Suppressor macrophage treated with lipopolysaccharide for 4 hours (primary cell): ENCODE results near the gene FANCG.

ENCODE experiments used
- DNase-seq: peaks from one replicate; pipeline ENCODE4 v3.0.0-alpha.2; 2020

FANCG gene

DNA sequence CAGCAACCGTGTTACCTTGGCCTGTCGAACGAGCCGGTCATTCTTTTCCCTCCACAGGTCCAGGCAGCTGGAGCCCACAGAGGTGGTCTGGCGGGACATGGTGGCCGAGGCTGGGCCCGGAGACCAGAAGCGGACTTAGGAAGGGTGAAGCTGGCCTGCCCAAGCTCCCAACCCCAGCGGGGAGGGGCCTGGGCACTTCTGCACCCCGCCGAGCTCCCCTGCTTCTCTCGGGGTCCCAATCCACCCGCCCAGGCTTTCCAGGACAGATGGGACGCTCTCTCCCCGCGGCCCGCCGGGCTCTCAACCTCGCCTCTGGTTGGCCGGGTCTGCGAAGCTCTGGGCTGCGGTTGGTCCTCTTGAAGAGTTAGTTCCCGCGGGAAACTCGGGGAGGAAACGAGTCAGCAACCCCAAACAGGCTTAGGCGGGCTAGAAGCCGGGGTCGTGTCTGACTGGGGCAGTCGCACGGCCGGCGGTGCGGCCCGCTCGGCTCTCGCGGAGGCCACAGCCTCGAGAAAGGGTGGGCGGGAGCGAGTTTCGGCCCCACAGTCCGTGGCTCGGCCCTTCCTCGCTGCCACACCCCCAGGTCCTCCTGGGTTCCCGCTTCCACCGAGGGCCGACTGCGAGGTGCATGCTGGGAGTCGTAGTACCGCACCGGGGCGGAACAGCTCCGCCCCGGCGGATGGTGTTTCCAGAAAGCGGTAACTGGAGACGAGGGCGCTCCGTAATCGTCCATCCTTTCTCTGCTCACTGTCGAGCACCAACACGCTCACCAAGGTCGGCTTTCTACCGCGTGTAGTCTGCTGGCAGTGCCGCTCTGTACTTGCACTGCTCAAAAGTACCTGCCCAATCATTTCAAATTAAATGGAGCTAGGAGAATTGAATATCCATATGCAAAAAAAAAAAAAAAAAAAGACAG lies at the start of gene FANCG:
FANCG (minus strand) TSS at position 517 of the 916 bp plus-strand sequence; CDS start at position 99, 418 bp downstream.
- DNase-seq, result peak; percentile 91

DNA sequence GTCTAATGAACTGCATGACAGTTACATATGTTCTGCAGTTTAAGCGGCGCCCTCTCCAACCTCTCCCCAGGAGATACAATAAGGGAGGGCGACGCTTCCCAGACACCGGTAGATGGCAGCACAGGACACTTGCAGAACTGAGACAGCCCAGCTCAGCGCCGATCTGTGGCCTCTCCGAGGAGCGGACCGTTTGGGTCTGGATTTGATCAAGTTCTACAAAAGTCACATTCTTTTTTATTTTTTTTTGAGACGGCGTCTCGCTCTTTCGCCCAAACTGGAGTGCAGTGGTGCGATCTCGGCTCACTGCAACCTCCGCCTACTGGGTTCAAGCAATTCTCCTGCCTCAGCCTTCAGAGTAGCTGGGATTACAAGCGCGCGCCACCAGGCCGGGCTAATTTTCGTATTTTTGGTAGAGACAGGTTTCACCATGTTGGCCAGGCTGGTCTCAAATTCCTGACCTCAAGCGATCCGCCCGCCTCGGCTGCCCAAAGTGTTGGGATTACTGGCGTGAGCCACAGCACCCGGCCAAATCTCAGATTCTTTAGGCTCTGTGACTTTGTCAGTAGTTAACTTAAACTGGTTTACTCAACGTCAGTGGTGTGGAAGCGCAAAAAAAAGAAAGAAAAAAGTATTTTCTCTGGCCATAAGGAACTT lies 37.3 kb upstream of the FANCG start:
- DNase-seq, result peak; percentile 96

DNA sequence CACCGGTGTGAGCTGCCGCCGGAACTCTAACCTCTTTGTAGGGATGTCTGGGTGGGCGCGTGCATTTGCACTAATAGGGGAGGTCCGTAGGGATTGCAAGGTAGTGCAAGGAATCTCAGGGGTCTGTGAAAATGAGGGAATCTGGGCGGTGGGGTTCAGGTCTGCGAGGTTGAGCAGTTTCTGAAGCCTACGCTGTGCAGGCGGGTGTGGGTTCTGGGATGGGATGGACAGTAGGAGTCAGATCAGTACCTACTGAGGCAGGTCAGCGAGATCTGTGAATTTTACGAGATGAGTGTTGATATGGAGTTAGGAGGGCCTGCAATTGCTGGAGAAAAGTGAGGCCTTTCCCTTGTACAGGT lies 36.8 kb upstream of the FANCG start:
- no peak for DNase-seq

DNA sequence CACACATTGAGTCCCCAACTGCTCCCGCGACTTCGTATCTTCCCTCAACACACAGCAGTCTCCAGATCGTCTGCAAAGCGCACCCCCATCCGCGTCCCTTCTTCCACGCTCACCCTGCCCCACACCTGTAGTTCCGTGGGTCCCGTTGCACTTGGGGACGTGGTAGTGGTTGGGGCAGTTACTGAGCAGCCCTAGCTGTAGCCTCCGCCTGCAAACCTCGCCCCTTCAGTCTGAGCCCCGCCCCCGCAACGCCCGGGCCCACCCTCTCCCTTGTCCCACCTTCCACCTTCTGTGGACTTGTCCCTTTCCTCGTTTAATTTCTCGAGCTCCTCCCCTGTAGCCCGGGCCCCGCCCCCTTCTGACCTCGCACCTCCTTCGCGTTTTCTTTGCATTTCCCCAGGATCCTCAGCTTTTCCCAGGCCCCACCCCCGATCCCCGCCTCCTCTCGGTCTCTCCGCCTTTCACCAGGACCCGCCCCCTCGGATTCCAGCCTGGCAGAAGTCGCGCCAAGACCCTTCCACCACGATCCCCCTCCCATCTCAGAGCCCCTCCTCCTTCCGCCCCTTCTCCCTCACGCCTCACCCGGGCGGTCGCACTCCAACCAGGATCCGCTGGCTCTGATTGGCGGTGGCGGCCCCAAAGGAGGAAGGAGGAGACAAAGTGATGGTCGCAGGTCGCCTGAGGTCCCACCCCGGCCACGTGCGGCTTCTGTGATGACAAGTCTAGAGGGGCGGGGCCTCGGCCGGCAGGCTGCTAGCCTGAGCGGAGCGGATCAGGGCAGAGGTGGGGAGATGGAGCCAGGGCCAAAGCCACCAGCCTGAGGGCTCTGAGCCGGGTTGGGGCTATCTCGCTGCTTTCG lies 36.2 kb upstream of the FANCG start, which contains the start of gene ATOSB:
ATOSB (minus strand) TSS at position 183 of the 859 bp plus-strand sequence. CDS start 7,588 bp downstream, outside the sequence.
- peak; percentile 97 for DNase-seq

DNA sequence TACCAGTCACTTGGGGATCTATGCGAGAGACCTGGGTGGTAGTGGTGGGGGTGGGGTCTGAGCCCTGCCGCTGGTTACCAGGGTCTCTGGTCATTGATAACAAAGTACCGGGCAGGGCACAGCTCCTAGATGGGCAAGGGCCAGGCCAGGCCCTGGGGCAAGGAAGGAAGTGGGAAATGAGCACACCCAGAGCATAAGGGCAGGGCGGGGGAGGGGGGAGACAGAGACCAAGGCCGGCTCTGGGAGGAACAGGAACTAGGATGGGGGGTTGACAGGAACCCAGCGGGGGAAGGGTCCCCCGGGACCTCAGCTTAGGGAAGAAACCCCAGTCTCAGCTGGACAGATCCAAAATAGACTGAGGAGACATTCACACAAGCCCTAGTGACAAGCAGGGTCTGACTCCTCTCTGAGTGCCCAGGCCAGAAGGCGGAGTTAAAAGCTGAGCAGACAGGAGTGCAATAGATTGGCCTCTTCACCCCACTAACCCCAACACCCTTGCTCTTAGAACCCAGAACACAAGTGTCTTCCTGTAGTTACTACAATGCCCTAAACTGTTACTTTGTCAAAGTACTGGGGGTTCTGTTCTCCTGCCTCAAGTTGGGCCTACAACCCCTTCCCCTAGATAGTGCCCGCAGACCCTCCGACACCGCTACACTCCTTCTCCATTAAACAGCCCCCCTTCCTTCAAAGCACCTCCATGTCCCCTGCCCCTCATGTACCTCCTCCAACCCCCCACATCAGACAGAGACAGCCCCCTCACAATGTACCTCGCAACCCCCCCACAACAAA lies 35.3 kb upstream of the FANCG start:
- DNase-seq, result peak; percentile 80

DNA sequence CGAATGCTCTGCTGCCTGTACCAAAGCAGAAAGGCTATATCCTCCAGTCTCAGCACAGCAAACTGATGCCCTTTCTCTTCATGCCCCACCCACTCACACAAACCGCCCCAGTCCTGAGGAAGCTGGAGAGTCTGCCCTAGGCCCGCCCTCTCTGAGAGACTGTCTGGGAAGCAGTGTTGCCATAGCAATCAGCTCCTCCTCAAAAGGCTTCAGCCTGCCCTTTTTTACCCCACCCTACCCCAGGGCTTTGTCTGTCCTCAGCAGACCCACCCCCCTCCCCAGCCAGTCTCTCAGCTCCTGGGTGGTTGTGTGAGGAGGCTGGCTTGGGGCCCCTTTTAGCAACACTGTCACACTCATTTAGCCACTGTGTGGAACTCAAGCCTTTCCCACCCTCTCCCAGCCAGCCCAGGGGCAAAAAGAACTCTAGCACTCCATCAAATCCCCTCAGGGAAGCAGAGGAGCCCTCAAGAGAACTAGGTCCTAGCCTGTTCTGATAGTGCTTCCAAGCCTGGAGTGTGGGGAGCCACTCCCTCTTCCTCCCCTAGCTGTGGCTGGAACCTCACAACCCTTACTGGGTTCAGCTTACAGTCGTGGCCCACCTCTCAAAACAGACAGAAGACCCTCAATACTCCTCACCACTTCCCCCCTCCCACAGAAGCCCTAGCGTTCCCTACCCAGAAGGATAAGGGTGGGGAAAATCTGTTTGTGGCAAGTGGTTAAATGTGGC lies 34.5 kb upstream of the FANCG start:
- DNase-seq, result peak; percentile 94

DNA sequence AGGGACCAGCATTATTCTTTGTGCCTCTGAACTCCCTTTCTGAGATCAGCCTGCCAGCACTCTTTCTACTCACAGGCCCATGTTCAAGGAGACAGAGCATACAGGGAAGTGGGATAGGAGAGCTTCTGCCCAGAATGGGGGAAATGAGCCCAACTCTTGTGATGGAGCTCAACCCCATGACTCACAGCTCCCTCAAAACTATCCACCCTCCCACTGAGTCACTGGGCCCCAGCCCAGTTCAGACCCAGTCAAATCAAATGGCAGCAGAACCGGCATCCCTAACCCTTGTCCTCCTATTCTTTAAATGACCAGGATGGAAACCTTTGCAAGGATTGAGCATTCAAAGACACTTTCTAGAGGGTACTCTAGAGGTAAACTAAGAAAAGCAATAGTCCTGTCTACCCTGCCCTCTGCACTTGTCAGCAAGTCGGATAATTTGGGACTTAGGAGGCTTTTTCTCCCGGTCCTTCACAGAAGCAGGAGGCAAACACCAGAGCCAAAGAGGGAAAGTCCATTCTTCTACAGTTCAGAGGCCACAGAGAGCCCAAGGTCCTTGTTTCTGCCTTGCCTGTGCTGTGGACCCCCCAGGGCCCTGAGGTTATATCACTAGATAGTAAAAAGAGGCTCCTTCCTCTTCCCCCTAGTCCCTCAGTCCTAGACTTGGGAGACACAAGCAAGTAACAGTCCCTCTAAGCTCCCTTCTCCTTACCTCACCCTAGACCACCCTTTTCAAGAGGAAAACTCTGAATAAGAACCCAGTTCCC lies 32.7 kb upstream of the FANCG start:
- peak; percentile 90 for DNase-seq

DNA sequence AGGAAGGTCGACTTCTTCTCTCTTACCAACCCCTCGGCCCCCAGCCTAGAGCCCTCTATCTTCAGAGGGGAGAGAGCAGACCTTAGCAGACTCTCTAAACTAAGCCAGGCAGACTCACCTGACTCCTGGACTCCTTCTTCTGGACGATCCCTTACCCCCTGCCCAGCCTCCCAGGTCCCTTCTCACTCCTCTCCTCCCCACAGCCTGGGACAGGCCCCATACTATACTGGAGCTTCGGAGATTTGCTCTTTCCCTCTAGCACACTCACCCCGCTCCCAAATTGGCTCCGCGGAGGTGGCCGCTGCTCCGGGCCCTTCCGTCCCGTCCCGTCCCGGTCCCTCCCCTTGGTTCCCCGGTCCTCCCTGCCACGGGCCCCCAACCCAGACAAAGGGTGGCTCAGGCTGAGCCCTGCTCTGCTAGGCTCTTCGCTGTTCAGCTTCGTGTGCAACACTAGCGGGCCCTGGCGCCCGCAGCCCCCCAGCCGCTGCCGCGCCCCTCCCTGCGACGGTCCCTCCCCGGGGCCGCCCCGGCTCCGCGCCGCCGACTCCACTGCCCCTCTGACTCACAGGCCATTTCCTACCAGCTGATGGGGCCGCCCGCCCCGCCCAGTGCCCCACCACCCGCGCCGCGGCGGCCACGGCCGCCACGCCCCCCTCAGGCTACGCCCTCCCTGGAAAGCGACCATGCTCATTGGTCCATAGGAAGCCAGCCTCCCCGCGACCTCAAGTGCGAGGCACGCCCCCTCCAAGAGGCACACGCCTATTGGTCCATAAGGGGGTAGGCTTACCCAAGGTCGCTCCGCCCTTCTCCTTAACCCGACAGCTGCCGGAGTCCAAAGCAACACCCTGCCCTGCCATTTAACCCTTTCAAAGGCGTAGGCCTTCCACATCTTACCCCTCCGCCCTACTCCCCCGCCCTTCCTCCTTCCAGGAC lies 31.5 kb upstream of the FANCG start:
- peak; percentile 99 for DNase-seq

DNA sequence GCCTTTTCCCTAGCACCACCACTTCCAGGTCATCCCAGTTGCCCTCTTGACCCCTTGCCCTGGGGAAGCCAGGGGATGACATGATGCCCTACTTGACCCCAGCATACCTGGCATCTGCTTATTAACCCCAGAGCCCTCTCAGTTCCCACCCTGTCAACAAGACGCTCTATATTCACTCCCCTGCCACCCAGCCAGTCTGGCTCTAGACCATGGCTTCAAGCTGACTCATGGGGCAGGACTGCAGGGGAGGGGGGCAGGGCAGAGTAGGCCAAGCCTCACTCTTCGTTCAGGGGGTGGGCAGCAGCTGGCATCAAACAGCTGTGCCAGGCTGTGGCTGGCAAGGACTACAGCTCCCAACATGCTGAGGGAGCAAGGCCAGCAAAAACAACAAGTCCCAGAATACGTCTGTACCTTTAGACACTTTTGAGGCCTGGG lies 30.6 kb upstream of the FANCG start:
- peak; percentile 9 for DNase-seq

DNA sequence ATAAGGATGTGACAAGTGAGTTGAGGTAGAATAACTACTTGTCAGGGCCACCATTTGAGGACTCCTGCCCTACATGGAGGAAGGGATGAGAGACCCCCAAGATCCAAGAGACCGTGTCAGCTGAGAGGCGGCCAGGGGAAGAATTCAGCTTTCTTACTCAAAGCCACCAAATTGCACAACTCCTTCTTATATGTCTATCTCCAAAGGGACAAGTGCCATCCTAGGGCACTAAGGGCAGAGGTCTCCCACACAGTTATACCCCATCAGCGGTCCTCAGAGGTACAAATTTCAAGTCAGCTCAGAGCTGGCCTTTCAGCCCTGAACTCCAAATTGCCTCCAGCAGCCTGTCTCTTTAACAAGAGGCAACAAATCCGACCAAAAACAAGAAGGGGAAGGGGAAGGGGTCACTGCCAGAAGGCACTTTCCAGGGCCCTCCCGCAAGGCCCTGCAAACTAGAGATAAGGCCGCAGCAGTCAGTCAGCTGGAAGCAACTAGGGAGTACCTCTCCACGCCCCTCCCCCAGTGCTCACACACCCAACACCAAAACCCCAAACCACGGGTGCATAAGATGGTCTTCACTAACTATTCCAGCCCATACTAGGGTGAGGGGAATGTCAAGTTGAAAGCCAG lies 29.3 kb upstream of the FANCG start:
- no peak for DNase-seq

DNA sequence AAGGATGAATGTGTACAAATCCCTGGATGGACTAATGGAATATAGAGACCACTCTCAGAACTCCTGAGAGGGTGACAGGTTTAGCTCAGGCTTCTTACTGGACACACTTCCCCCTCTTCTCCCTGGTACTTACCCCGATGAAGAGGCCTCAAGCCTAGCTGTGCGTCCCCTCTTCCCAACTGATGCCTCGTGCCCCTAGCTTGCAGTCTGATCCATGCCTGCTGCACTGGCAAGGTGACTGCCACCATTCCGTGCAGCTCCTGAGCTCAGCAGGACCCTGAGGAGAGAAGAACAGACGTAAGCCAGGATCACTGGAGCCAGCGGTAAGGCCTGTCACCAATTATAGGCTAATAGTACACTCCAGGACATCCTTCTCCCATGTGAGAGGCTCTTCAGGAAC lies 28.7 kb upstream of the FANCG start:
- no peak for DNase-seq

DNA sequence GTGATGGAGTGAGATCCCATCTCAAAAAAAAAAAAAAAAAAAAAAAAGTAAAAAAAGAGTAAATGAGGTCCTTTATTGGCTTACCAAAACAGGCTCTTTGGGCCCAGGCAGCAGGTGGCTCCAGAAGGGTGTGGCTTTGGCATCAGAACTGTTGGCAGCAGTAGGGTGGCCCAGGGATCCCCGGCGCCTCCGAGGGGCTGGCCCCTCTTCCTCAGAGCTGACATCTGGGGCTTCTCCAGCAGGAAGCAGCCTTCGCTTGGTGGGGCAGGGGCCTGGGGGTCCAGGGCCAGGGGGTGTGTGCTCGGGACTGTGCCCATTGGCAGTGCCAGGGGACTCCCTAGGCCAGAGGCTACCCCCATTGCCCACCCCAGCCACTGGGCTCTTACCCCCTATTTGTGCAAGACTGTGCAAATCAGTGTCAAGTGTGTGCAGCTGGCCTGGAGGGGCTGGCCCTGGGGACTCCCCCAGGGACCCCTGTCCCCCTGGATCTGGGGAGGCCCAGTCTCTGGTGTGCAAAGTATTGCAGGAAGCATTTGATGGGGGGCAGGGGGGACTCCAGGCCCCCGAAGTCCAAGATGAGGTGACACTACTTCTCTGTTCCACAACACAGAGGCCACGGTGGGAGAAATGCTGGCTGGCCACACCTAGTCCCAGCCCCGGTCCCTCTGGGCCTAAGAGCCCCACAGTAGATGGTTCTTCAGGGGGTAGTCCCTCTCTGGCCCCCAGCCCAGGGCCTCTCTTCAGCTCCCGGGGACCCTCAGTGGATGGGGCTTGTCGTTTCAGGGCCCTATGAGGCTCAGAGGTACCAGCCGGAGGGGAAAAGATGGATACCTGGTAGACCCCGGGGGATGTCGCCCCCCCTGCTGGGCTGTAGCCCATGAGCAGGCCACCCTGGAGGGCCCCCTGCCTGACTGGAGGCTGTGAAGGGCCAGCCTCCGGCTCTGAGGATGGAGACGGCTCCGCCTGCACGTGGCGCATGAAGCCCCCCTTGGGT lies 27.9 kb upstream of the FANCG start:
- no peak for DNase-seq

DNA sequence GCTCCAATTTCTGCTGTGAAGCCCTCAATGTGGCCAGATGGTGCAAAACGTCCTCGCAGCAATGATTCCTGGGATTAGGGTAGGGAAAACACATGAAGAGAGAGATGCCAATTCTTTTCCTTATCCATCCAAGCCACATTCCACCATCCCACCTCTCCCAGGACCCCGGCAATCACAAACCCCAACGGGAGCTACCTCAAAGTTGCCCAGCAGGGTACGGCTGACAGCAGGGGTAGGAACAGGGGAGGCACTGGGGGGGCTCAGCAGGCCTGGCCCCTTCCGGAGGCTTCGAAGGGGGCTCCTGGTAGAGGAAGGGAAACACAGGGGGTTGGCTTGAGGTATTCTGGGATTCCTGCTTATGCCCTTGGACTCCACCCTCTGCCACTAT lies 26.6 kb upstream of the FANCG start:
- DNase-seq, result no peak

DNA sequence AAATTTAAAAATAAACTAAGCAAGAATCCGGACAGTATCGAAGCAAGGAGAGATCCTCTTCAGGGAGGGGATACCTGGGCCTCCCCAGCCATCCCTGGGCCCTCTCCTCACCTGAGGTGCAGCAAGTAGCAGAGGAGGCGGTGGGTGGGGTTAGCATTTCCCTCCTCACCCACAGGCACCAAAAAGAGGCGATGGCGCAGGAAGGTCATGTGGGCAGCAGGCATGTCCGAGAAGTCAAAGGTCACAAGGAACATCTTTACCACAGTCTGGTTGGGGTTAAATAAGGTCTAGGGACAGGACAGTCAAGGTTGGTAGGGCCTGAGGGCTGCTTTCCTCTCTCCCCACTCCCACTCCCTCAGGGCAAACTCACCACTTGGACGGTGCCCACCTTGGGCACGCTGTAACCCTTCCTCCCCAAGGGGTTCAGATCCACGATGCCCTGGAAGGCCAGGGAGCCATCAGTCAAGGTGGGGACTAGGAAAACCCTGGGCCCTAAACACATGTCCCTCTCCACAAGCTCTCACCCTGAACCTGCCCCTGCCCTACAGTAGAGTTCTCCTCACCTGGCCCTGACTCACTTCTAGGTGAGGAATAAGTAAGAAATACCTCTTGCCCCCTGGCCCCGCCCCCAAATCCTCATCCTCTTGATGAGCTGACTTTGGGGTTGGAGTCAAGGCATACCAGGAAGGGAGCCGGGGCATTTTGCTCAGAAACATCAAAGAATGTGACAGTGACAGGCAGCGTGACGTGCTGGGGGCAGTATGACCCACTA lies 26.0 kb upstream of the FANCG start:
- DNase-seq, result no peak

DNA sequence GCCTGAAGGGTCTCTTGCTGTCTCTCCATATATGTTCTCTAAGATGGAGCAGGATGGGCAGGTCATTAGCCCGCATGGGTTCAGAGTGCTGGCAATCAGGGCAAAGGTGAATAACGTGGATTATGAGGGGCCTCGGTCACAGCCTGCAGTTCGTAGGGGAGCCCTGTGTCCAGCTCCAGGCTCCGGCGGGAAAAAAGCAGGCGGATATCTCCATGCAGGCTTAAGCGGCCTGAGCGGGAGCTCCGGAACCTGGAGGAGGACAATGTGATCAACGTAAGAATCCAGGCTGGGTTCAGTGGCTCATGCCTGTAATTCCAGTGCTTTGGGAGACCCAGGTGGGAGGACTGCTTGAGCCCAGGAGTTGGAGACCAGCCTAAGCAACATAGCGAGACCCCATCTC lies 25.4 kb upstream of the FANCG start:
- DNase-seq, result no peak

DNA sequence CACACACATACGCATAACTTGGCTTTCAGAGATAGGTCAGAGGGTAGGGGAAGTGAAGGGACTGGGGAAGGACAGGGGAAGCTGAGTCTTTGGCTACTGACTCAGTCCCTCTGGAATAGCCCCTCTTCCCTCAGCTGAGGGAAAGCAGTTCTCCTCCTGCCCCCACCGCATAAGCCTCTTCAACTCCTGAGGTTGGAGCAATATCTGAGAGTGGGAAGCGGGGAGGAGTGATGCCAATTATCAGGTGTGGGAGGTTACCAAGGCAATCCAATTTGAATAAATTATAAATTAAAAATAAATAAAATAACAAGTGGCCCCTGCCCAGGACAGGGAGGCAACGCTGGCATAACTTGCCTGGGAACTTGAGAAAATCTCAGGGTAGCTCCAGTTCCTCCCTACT lies 24.8 kb upstream of the FANCG start:
- no peak for DNase-seq

DNA sequence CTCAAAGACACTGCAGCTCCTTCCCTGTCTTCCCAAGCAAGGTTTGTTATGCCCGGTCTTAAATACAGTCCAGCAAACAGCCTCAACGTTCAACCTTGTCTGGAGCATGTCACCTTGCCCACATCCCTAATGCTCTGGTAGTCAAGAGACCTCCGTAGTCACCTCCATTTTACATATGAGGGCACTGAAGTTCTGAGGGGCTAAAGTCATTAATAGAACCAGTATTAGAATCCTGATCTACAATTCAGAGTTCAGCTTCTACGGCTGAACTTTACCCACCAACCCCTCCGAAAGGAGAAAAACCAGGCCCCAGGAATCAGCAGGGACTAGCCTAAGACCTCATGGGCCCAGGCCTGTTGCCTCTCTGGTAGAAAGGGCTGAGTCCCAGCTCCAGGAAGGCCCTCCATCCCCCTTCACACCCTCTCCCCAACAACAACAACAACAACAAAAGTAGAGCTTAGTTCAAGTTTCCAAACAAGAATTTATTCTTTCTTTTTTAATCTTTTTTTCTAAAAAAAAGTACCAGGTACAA lies 24.0 kb upstream of the FANCG start:
- no peak for DNase-seq
